Endothelial cell of umbilical vein (primary cell): Measurements from ENCODE around the gene PTTG1IP. TPM values are rescaled to one million over a fixed set of nuclear protein-coding genes. Genes with fewer than 3 reads are reported as not detected.

ENCODE experiments used
- BruUV-seq: library from RNA; stranded (reverse); fragments of 400-500 nt; replicated peaks from 2 replicates; lab custom pipeline; 2021; lab: Mats Ljungman, UMichigan
- CTCF ChIA-PET: fragments of 300-600, 350-600 bp; sonication (Branson Sonifier 250); formaldehyde crosslinking; loops from one replicate; lab custom pipeline; 2021; ENCODE audit warnings: antibody characterized with exemption, inconsistent platforms; lab: Charles Lee
- POLR2A ChIA-PET: fragments of 300-600, 350-600 bp; sonication (Branson Sonifier 250); formaldehyde crosslinking; loops from one replicate; lab custom pipeline; 2021; ENCODE audit warnings: antibody characterized with exemption, inconsistent platforms; lab: Charles Lee
- DNase-seq: peaks from one replicate; pipeline ENCODE4 v3.0.0-alpha.2; 2011; ENCODE audit warnings: low read depth, low spot score
- FAIRE-seq: peaks from 2 replicates; lab custom pipeline; 2011; peaks lifted over from hg19 to GRCh38; lab: Jason Lieb, UNC
- H2AFZ ChIP-seq: 2 replicates; pipeline ENCODE4 v1.6.0; 2012; ENCODE audit warnings: low read depth, low read length, control low read depth, inconsistent platforms
- H3K27ac ChIP-seq: 2 replicates; pipeline ENCODE4 v1.5.1; 2011; ENCODE audit warnings: low read depth, mild to moderate bottlenecking, control low read depth, low read length, moderate library complexity; ENCODE audit not compliant: insufficient read depth
- H3K27me3 ChIP-seq, 2 experiments: 2 replicates each; pipeline versions ENCODE4 v1.6.0 to v1.6.1; 2011; ENCODE audit warnings: low read length in 2 of 2, mixed read lengths in 1 of 2; ENCODE audit not compliant: control insufficient read depth in 2 of 2, insufficient read depth in 2 of 2
- H3K36me3 ChIP-seq, 2 experiments: 2 replicates in 1 of 2; 3 replicates in 1 of 2; pipeline ENCODE4 v1.5.1; 2011; ENCODE audit warnings: low read length in 2 of 2, mild to moderate bottlenecking in 1 of 2, moderate library complexity in 1 of 2; ENCODE audit not compliant: control insufficient read depth in 2 of 2, insufficient read depth in 2 of 2; ENCODE audit errors: extremely low read depth in 1 of 2
- H3K4me1 ChIP-seq: 3 replicates; pipeline ENCODE4 v1.5.1; 2011; ENCODE audit warnings: mild to moderate bottlenecking, low read length; ENCODE audit not compliant: control insufficient read depth, insufficient read depth; ENCODE audit errors: extremely low read depth
- H3K4me2 ChIP-seq: 2 replicates; pipeline ENCODE4 v1.6.1; 2011; ENCODE audit warnings: low read length, control low read depth, mixed read lengths; ENCODE audit not compliant: insufficient read depth
- H3K4me3 ChIP-seq, 3 experiments: fragments of 200-600 bp in 1 of 3; sonication (generic), shearing (Covaris generic) in 1 of 3; replicated peaks in 1 of 3; 2 replicates each; pipeline ENCODE4 v1.5.1; 2011 to 2016; ENCODE audit warnings: control low read depth in 3 of 3, low read length in 3 of 3, mild to moderate bottlenecking in 2 of 3, inconsistent platforms in 1 of 3, low read depth in 1 of 3, moderate library complexity in 1 of 3; ENCODE audit not compliant: insufficient read depth in 1 of 3
- H3K79me2 ChIP-seq: 2 replicates; pipeline ENCODE4 v1.6.0; 2012; ENCODE audit warnings: low read length, inconsistent platforms; ENCODE audit not compliant: control insufficient read depth, insufficient read depth
- H3K9ac ChIP-seq: replicated peaks from 2 replicates; pipeline ENCODE3; 2011; ENCODE audit warnings: low read length, control low read depth; ENCODE audit not compliant: insufficient read depth; ENCODE audit errors: extremely low read depth
- H3K9me1 ChIP-seq: replicated peaks from 3 replicates; pipeline ENCODE4 v1.6.0; 2011; ENCODE audit warnings: mild to moderate bottlenecking, low read length; ENCODE audit not compliant: control insufficient read depth, insufficient read depth; ENCODE audit errors: extremely low read depth
- H3K9me3 ChIP-seq: replicated peaks from 2 replicates; pipeline ENCODE4 v1.5.1; 2012; ENCODE audit warnings: low read length, inconsistent platforms; ENCODE audit not compliant: control insufficient read depth, insufficient read depth
- H4K20me1 ChIP-seq: replicated peaks from 2 replicates; pipeline ENCODE3; 2011; ENCODE audit warnings: mild to moderate bottlenecking, low read length; ENCODE audit not compliant: control insufficient read depth, insufficient read depth; ENCODE audit errors: extremely low read depth
- CTCF ChIP-seq, 2 donors: IDR thresholded peaks; 1 replicate in 1 of 2; 2 replicates in 1 of 2; pipeline ENCODE4 v1.5.1; 2011; ENCODE audit warnings: low read length in 2 of 2, mild to moderate bottlenecking in 2 of 2, moderate library complexity in 2 of 2, control low read depth in 1 of 2, inconsistent platforms in 1 of 2, low read depth in 1 of 2; ENCODE audit not compliant: insufficient read depth in 1 of 2; ENCODE audit errors: extremely low read depth in 1 of 2
- EZH2 ChIP-seq: IDR thresholded peaks from 2 replicates; pipeline ENCODE4 v1.6.1; 2012; ENCODE audit warnings: borderline replicate concordance, low read depth, mild to moderate bottlenecking, moderate library complexity, low read length, inconsistent platforms; ENCODE audit not compliant: severe bottlenecking
- FOS ChIP-seq: IDR thresholded peaks from 2 replicates; pipeline ENCODE4 v1.6.1; 2011; ENCODE audit warnings: mild to moderate bottlenecking, low read length, moderate library complexity, borderline replicate concordance; ENCODE audit not compliant: insufficient read depth
- GATA2 ChIP-seq: IDR thresholded peaks from 2 replicates; pipeline ENCODE4 v1.7.0; 2011; ENCODE audit warnings: low read depth, mild to moderate bottlenecking, moderate library complexity, mixed read lengths, low read length; ENCODE audit not compliant: insufficient read length, insufficient read depth
- JUN ChIP-seq: IDR thresholded peaks from 2 replicates; pipeline ENCODE4 v1.6.1; 2011; ENCODE audit warnings: borderline replicate concordance, low read depth; ENCODE audit not compliant: insufficient read length, insufficient read depth
- MAX ChIP-seq: IDR thresholded peaks from 2 replicates; pipeline ENCODE4 v1.6.1; 2011; ENCODE audit not compliant: insufficient read depth, insufficient read length
- MYC ChIP-seq: IDR thresholded peaks from one replicate; pipeline ENCODE4 v1.6.1; 2011; ENCODE audit warnings: mild to moderate bottlenecking, low read depth, low read length
- POLR2A ChIP-seq: IDR thresholded peaks from 2 replicates; pipeline ENCODE4 v1.6.1; 2012; ENCODE audit warnings: low read depth, mild to moderate bottlenecking, control low read depth, low read length
- POLR2AphosphoS5 ChIP-seq: IDR thresholded peaks from 2 replicates; pipeline ENCODE4 v1.6.1; 2012; ENCODE audit warnings: low read depth, mild to moderate bottlenecking, control low read depth, low read length, moderate library complexity; ENCODE audit not compliant: insufficient read depth
- dilution Hi-C: fragments of 300-500 bp; cut with MboI; formaldehyde crosslinking; loops from one replicate; pipeline ENCODE4 v1.15.0; 2019; ENCODE audit warnings: low sequenced_read_pairs; ENCODE audit not compliant: extremely low pct_ligation_motif_present
- intact Hi-C: fragments of 100-400 bp; cut with micrococcal nuclease; formaldehyde crosslinking; loops from one replicate; pipeline ENCODE4 v1.10.0; 2022
- polyA plus RNA-seq, 4 experiments: library from polyadenylated mRNA; depleted of rRNA in 3 of 4; stranded (reverse) in 3 of 4; unstranded in 1 of 4; fragments of >200 nt; gene quantifications; 2 replicates each; pipeline versions ENCODE4 v1.2.1 to v1.2.3, GENCODE V29; 2011 to 2012; ENCODE audit warnings: missing spikeins in 1 of 4
- total RNA-seq: library from RNA; stranded (reverse); gene quantifications from 2 replicates; pipeline ENCODE4 v1.2.3, GENCODE V29; 2021

PTTG1IP gene
- total and polyA plus RNA-seq, 2 donors (not counting 3 experiments of a cell fraction or from before 2014, with no cell fraction given), result 342 to 415 TPM

- ChIA-PET POLR2A (no interaction called here), CTCF (no interaction called here)
- TF ChIP-seq GATA2 (no peak), POLR2AphosphoS5 (no peak), POLR2A (no peak), MYC (no peak), FOS (no peak), CTCF (IDR thresholded peaks at IDR 0.05; ENCODE audit: extremely low read depth in 1 of 2, insufficient read depth in 1 of 2, low read depth in 1 of 2, low read length in 2 of 2) (no peak), JUN (no peak), EZH2 (no peak), MAX (no peak)
- no peaks in the 10 kb centered on the region for H3K9me3 ChIP-seq
- H3K27me3 ChIP-seq, result no peaks in the 10 kb centered on the region
- no peak overlapping the region for H3K4me3 ChIP-seq
- dilution Hi-C loops, result no loop called here
- no peak overlapping the region for H3K4me2 ChIP-seq
- no TSS peak for BruUV-seq
- FAIRE-seq, result no peak
- no peak overlapping the region for H2AFZ ChIP-seq
- no peaks in the 10 kb centered on the region for H3K79me2 ChIP-seq
- H4K20me1 ChIP-seq, result no peaks in the 10 kb centered on the region
- intact Hi-C loops, result no loop called here
- no peaks in the 10 kb centered on the region for H3K4me1 ChIP-seq
- DNase-seq, result no peak
- H3K9ac ChIP-seq, result no peak overlapping the region
- H3K27ac ChIP-seq, result no peak overlapping the region
- H3K36me3 ChIP-seq, result no peaks in the 10 kb centered on the region
- no peaks in the 10 kb centered on the region for H3K9me1 ChIP-seq
Measured at GRCh38 chr21:44836666-44837471, 36.6 kb downstream of the PTTG1IP start.
